Keratinocyte (primary cell): ENCODE data around the gene LCMT1. TPM values are rescaled to one million over a fixed set of nuclear protein-coding genes. Genes with fewer than 3 reads are reported as not detected.

ENCODE experiments used
- DNase-seq: peaks from one replicate; pipeline ENCODE4 v3.0.0-alpha.2; 2011; ENCODE audit warnings: low read depth, missing footprints, low spot score
- FAIRE-seq: peaks from 2 replicates; lab custom pipeline; 2011; peaks lifted over from hg19 to GRCh38; lab: Jason Lieb, UNC
- H2AFZ ChIP-seq: 2 replicates; pipeline ENCODE4 v1.6.0; 2012; ENCODE audit warnings: low read length, control low read depth, inconsistent platforms; ENCODE audit not compliant: control insufficient read depth
- H3K27ac ChIP-seq: 2 replicates; pipeline ENCODE4 v1.5.1; 2011; ENCODE audit warnings: low read length; ENCODE audit not compliant: control insufficient read depth, insufficient read depth
- H3K27me3 ChIP-seq: 3 replicates; pipeline ENCODE4 v1.6.0; 2011; ENCODE audit warnings: low read length; ENCODE audit not compliant: control insufficient read depth, insufficient read depth; ENCODE audit errors: extremely low read depth
- H3K36me3 ChIP-seq, 2 experiments: 2 replicates in 1 of 2; 3 replicates in 1 of 2; pipeline ENCODE4 v1.5.1; 2011; ENCODE audit warnings: low read length in 2 of 2, mild to moderate bottlenecking in 1 of 2; ENCODE audit not compliant: control insufficient read depth in 2 of 2, insufficient read depth in 2 of 2; ENCODE audit errors: extremely low read depth in 1 of 2
- H3K4me1 ChIP-seq: 3 replicates; pipeline ENCODE4 v1.5.1; 2011; ENCODE audit warnings: low read length; ENCODE audit not compliant: control insufficient read depth, insufficient read depth; ENCODE audit errors: extremely low read depth
- H3K4me2 ChIP-seq: 3 replicates; pipeline ENCODE4 v1.6.0; 2011; ENCODE audit warnings: low read depth, low read length; ENCODE audit not compliant: control insufficient read depth, insufficient read depth; ENCODE audit errors: extremely low read depth
- H3K4me3 ChIP-seq, 3 experiments: fragments of 200-600 bp in 1 of 3; sonication (generic) in 1 of 3; 2 replicates in 2 of 3; 3 replicates in 1 of 3; pipeline ENCODE4 v1.5.1; 2011 to 2016; ENCODE audit warnings: low read length in 3 of 3, mild to moderate bottlenecking in 3 of 3, control low read depth in 2 of 3, inconsistent platforms in 1 of 3, low read depth in 1 of 3, mixed read lengths in 1 of 3, mixed run types in 1 of 3, moderate library complexity in 1 of 3; ENCODE audit not compliant: control insufficient read depth in 2 of 3, insufficient read depth in 2 of 3; ENCODE audit errors: extremely low read depth in 1 of 3
- H3K79me2 ChIP-seq: 2 replicates; pipeline ENCODE4 v1.6.0; 2012; ENCODE audit warnings: low read length; ENCODE audit not compliant: control insufficient read depth, insufficient read depth
- H3K9ac ChIP-seq: 3 replicates; pipeline ENCODE4 v1.6.0; 2011; ENCODE audit warnings: low read length; ENCODE audit not compliant: control insufficient read depth, insufficient read depth; ENCODE audit errors: extremely low read depth
- H3K9me1 ChIP-seq: 3 replicates; pipeline ENCODE4 v1.6.0; 2011; ENCODE audit warnings: low read length; ENCODE audit not compliant: control insufficient read depth, insufficient read depth; ENCODE audit errors: extremely low read depth
- H3K9me3 ChIP-seq: 2 replicates; pipeline ENCODE4 v1.5.1; 2012; ENCODE audit warnings: low read depth, low read length; ENCODE audit not compliant: control insufficient read depth
- H4K20me1 ChIP-seq: 3 replicates; pipeline ENCODE4 v1.6.0; 2011; ENCODE audit warnings: low read length; ENCODE audit not compliant: control insufficient read depth, insufficient read depth; ENCODE audit errors: extremely low read depth
- CTCF ChIP-seq, 3 experiments: IDR thresholded peaks in 1 of 3; conservative IDR thresholded peaks in 1 of 3; optimal IDR thresholded peaks in 1 of 3; 2 replicates in 2 of 3; 3 replicates in 1 of 3; pipeline versions ENCODE3 to v1.5.1; 2011; ENCODE audit warnings: low read length in 3 of 3, mild to moderate bottlenecking in 3 of 3, moderate library complexity in 2 of 3, control low read depth in 1 of 3, inconsistent platforms in 1 of 3; ENCODE audit not compliant: insufficient read depth in 2 of 3; ENCODE audit errors: extremely low read depth in 1 of 3
- EZH2 ChIP-seq: IDR thresholded peaks from one replicate; pipeline ENCODE4 v1.6.1; 2012; ENCODE audit warnings: inconsistent platforms, mild to moderate bottlenecking, low read length, moderate library complexity
- dilution Hi-C: fragments of 300-500 bp; cut with MboI; formaldehyde crosslinking; loops from one replicate; pipeline ENCODE4 v1.7.0; 2020; ENCODE audit warnings: low sequenced_read_pairs; ENCODE audit not compliant: extremely low pct_ligation_motif_present
- polyA plus RNA-seq, 5 experiments: library from polyadenylated mRNA; depleted of rRNA in 3 of 5; stranded (reverse) in 3 of 5; stranded (forward) in 1 of 5; unstranded in 1 of 5; fragments of >200 nt; gene quantifications; 1 replicate in 1 of 5; 2 replicates in 3 of 5; 3 replicates in 1 of 5; pipeline versions ENCODE4 v1.2.1 to v1.2.3, GENCODE V29; 2011 to 2012; ENCODE audit warnings: missing spikeins in 2 of 5, low read depth in 1 of 5, low replicate concordance in 1 of 5

Gene LCMT1
- polyA plus RNA-seq, 1 donor (not counting 4 experiments of a cell fraction or from before 2014, with no cell fraction given) = 30.3 TPM

- peak overlapping the region; percentile 70 for H3K4me2 ChIP-seq
- no peaks in the 10 kb centered on the region for H3K9me3 ChIP-seq
- peak overlapping the region; percentile 20 for H3K27ac ChIP-seq
- peaks cover 3% of the 10 kb centered on the region for H3K27me3 ChIP-seq
- H3K4me1 ChIP-seq = peaks cover 8% of the 10 kb centered on the region
- FAIRE-seq (no peak), DNase-seq (no peak)
- no peaks in the 10 kb centered on the region for H3K79me2 ChIP-seq
- TF ChIP-seq EZH2 (no peak), CTCF (optimal IDR thresholded peaks at IDR 0.05 in 1 of 3, IDR thresholded peaks at IDR 0.05 in 1 of 3, conservative IDR thresholded peaks at IDR 0.05 in 1 of 3; ENCODE audit: extremely low read depth in 1 of 3, insufficient read depth in 2 of 3, low read length in 3 of 3) (no peak)
- no peaks in the 10 kb centered on the region for H3K36me3 ChIP-seq
- H3K4me3 ChIP-seq = peak overlapping the region; percentile 61 to 67 (median 67)
- H3K9ac ChIP-seq = peak overlapping the region; percentile 33
- H4K20me1 ChIP-seq = no peaks in the 10 kb centered on the region
- dilution Hi-C loops = no loop called here
- no peaks in the 10 kb centered on the region for H3K9me1 ChIP-seq
- peak overlapping the region; percentile 83 for H2AFZ ChIP-seq
These were observed 44.6 kb upstream of the LCMT1 start for GRCh38 chr16:25066747-25067631.

- no peak overlapping the region for H3K9ac ChIP-seq
- H3K4me2 ChIP-seq = no peak overlapping the region
- dilution Hi-C loops = no loop called here
- H2AFZ ChIP-seq = no peak overlapping the region
- no peaks in the 10 kb centered on the region for H3K79me2 ChIP-seq
- no peak overlapping the region for H3K27ac ChIP-seq
- H3K36me3 ChIP-seq = no peaks in the 10 kb centered on the region
- no peak for TF ChIP-seq EZH2
- TF ChIP-seq CTCF (optimal IDR thresholded peaks at IDR 0.05 in 1 of 3, IDR thresholded peaks at IDR 0.05 in 1 of 3, conservative IDR thresholded peaks at IDR 0.05 in 1 of 3; ENCODE audit: extremely low read depth in 1 of 3, insufficient read depth in 2 of 3, low read length in 3 of 3) = no peak
- no peaks in the 10 kb centered on the region for H3K9me1 ChIP-seq
- no peak overlapping the region for H3K4me3 ChIP-seq
- H3K9me3 ChIP-seq = no peaks in the 10 kb centered on the region
- H3K4me1 ChIP-seq = peaks cover 3% of the 10 kb centered on the region
- H3K27me3 ChIP-seq = peaks cover 3% of the 10 kb centered on the region
- FAIRE-seq = no peak
- no peak for DNase-seq
- no peaks in the 10 kb centered on the region for H4K20me1 ChIP-seq
These were observed 37.7 kb upstream of the LCMT1 start for GRCh38 chr16:25073854-25074253.
